D341Med (cell line): ENCODE results near the gene IER3.

Source experiments
- DNase-seq: peaks from one replicate; pipeline ENCODE4 v3.0.0; 2012; ENCODE audit warnings: low spot score

The IER3 gene

GRCh38 chr6:30747902-30748769 is 3.8 kb upstream of the IER3 start:
- no peak for DNase-seq

GRCh38 chr6:30747300-30747687 is 2.9 kb upstream of the IER3 start:
- DNase-seq: no peak

- DNase-seq: no peak
These were observed 971 bp downstream of the IER3 start for GRCh38 chr6:30743099-30744053.

DNA sequence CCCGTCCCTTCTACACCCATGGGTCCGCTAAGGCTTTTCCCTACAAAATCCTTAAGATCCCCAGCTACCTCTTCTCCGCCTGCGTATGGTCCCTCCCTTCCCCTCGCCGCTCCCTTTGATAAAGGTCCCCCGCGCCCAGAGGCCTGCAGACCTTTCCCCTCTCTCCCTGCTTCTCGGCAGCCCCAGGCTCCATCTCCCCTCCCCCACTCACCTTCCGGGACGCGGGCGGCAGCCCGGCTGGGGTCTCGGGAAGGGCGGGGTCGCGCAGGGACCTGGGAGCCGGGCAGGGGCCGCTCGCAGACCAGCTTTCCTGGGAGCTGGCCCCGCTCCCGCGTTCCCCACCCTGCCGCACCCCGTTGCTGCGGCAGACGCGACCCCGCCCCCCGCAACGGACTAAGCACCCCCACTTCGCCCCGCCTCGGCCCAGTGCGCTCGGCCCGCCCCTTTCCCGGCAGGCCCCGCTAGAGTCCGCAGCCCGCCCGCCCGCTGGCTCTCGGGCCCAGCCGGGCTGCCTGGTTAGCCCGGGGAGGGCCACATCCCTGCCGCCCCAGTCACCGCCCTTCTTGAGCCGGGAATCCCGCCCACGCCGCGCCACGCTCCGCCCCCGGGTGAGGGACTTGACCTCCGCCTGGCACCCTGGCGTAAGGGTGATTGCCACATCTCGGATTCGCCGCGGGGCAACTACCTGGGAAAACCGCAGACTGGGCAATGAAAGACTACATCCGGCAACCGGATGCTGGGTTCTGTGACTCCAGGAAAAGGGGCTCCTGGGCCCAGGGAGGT is 1.8 kb downstream of the IER3 start, which contains the start of gene FLOT1:
Gene FLOT1 (minus strand): TSS at position 372 of the 783 bp plus-strand sequence. CDS start 498 bp downstream, outside the sequence.
- DNase-seq: peak; percentile 92

DNA sequence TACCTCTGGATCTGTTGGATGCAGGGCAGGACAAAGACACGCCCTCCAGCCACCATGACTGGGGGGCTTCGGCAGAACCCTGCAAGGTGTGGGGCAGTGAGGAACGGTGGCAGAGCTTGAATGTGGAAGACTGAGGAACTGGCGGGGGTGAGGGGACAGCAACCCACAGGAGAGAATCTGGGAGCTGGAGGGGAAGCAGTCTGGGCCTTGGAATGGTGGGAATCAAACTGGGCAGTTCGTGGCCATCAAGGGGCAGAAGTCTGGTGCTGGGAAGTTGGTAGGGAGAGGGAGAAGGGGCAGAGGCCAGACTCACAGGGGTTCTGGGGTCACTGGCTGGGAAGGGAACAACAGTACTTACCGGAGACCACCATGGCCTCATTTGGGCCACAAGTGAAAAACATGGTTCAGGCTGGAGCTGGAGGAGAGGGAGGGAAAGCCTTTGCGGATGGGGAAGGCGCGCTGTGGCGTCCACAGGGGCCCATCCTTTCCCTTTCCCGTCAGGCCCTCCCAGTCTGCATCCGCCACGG is 2.5 kb downstream of the IER3 start:
- DNase-seq: no peak

GRCh38 chr6:30741063-30741779 is 3.1 kb downstream of the IER3 start:
- no peak for DNase-seq

DNA sequence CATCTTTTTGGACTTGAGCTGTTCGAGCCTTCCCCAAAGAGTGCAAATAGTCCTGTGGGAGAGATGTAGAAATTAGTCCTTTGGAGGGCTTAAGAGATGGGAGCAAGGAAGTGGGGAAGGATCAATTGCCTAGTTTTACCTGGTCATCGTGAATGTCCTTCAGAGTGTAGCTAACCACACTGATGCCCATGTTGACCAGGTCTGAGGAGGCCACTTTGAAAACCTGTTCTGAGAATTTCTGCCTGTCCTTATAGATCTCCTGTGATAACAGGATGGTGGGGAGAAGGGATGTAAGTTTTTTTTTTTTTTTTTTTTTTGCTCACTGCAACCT is 3.8 kb downstream of the IER3 start:
- DNase-seq: no peak

DNA sequence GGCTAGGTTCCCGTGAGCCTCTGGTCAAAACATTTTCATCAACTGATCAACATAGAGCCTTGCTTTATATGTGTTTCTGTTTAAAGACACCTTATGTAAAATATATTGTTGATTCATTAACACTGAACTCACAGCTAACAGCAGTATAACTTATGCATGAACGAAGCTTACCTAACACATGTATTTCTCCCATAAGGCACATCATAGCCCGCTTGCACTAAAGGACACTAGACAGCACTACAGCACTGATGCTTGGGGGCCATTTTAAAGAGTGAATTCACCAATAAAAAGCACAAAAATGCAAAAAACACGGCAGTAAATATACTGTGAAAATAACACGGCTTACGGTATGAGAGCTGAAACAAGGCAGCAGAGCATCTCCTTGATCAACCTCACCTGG is 5.8 kb downstream of the IER3 start:
- no peak for DNase-seq

DNA sequence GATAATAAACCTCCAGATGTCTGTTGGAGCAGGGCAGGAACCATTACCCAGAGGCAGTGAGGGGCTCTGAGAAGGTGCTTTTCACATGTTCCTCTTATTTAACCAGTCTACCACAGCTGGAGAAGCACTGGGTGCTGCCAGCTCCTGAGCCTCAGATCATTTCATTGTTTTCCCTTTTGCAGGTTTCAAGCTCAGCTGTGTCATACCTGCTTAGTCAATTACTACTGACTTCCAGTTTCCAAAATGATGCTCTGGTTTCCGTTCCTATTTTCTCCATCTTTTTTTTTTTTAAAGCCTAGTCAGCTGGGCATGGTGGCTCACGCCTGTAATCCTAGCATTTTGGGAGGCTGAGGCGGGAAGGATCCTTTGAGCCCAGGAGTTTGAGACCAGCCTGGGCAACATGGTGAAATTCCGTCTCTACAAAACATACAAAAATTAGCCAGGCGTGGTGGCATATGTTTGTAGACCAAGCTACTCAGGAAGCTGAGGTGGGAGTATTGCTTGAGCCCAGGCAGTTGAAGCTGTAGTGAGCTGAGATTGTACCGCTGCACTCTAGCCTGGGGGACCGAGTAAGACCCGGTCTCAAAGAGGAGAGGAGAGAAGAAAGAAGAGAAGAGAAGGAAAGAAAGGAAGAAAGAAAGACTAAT is 8.6 kb downstream of the IER3 start:
- DNase-seq: no peak

- no peak for DNase-seq
These were observed 12.0 kb downstream of the IER3 start for GRCh38 chr6:30732237-30732943.

GRCh38 chr6:30730601-30731435 is 13.5 kb downstream of the IER3 start:
- peak; percentile 93 for DNase-seq

GRCh38 chr6:30727920-30728553 is 16.3 kb downstream of the IER3 start:
- DNase-seq: no peak

GRCh38 chr6:30726506-30727413 is 17.6 kb downstream of the IER3 start:
- no peak for DNase-seq

DNA sequence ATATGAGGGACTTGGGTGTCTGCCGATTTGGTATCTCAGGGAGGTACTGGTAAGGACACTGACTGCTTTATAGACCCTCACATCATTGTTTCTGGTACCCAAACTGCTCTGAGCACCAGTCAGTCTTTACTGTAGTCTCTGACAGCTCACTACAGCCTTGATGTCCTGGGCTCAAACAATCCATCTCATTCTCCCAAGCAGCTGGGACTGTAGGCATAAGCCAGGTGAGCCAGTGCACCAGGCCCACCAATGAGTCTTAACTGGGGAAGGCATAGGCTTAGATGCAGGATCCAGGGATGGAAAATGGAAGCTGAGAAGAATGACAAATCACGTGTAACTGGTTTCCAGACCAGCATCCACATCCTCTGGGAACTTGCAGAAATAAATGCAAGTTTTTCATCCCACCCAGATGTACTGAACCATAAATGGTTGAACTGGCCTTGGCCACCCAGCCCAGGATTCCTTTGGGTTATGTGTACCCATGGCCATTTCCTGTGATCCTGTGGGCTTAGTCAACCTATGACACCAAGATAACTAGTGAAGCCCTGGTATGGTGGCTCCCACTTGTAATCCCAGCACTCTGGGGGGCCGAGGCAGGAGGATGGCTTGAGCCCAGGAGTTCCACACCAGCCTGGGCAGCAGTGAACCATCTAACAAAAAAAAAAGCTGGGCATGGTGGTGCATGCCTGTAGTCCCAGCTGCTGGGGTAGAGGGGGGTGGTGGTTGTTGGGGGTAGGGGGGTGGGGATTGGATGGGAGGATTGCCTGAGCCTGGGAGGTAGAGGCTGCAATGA is 18.4 kb downstream of the IER3 start:
- DNase-seq: no peak

- DNase-seq: no peak
These were observed 19.3 kb downstream of the IER3 start for GRCh38 chr6:30724906-30725667.
